Measurements from ENCODE around the gene CAPN9.

Gene CAPN9

GRCh38 chr1:230848235-230848634 lies 101.0 kb downstream of the CAPN9 start:
- Histone ChIP-seq H3F3A (ENCODE audit: control insufficient read depth, insufficient read depth) (no peaks in the 10 kb centered on the region), H3K27ac (ENCODE audit: low read depth, low read length) (no peak overlapping the region), H3K4me1 (ENCODE audit: control insufficient read depth, low read length) (no peaks in the 10 kb centered on the region), H3K27me3 (ENCODE audit: control insufficient read depth, low read length) (no peaks in the 10 kb centered on the region), H3K9me3 (ENCODE audit: control insufficient read depth, insufficient read depth, low read length) (no peaks in the 10 kb centered on the region), H3K4me3 (ENCODE audit: low read length) (no peak overlapping the region), H4K20me1 (ENCODE audit: control insufficient read depth, insufficient read depth, low read depth, low read length) (no peaks in the 10 kb centered on the region), H3K9me2 (replicated peaks; ENCODE audit: control insufficient read depth, low read length) (no peaks in the 10 kb centered on the region), H3K79me2 (ENCODE audit: control insufficient read depth, low read length) (no peaks in the 10 kb centered on the region), H3K36me3 (ENCODE audit: control insufficient read depth, low read length) (no peaks in the 10 kb centered on the region), H3K4me2 (ENCODE audit: low read length) (no peak overlapping the region)
- no peak for TF ChIP-seq EZH2phosphoT487 (IDR thresholded peaks at IDR 0.05; ENCODE audit: borderline replicate concordance, low read length)
- TF ChIP-seq CTCF (IDR thresholded peaks at IDR 0.05; ENCODE audit: low read depth, low read length, poor library complexity, severe bottlenecking), result no peak

- H3K27me3 ChIP-seq (ENCODE audit: control insufficient read depth, low read length), result no peaks in the 10 kb centered on the region
- H4K20me1 ChIP-seq (ENCODE audit: control insufficient read depth, insufficient read depth, low read depth, low read length), result no peaks in the 10 kb centered on the region
- no peaks in the 10 kb centered on the region for H3K9me2 ChIP-seq (replicated peaks; ENCODE audit: control insufficient read depth, low read length)
- H3K4me2 ChIP-seq (ENCODE audit: low read length), result no peak overlapping the region
- H3K4me3 ChIP-seq (ENCODE audit: low read length), result no peak overlapping the region
- H3F3A ChIP-seq (ENCODE audit: control insufficient read depth, insufficient read depth), result no peaks in the 10 kb centered on the region
- H3K9me3 ChIP-seq (ENCODE audit: control insufficient read depth, insufficient read depth, low read length), result no peaks in the 10 kb centered on the region
- H3K79me2 ChIP-seq (ENCODE audit: control insufficient read depth, low read length), result no peaks in the 10 kb centered on the region
- TF ChIP-seq CTCF (IDR thresholded peaks at IDR 0.05; ENCODE audit: low read depth, low read length, poor library complexity, severe bottlenecking) (no peak), EZH2phosphoT487 (IDR thresholded peaks at IDR 0.05; ENCODE audit: borderline replicate concordance, low read length) (no peak)
- no peaks in the 10 kb centered on the region for H3K4me1 ChIP-seq (ENCODE audit: control insufficient read depth, low read length)
- H3K36me3 ChIP-seq (ENCODE audit: control insufficient read depth, low read length), result no peaks in the 10 kb centered on the region
- H3K27ac ChIP-seq (ENCODE audit: low read depth, low read length), result no peak overlapping the region
Observed at GRCh38 chr1:230849451-230850224, 102.5 kb downstream of the CAPN9 start.

GRCh38 chr1:230850547-230850946 lies 103.4 kb downstream of the CAPN9 start:
- H3K27ac ChIP-seq (ENCODE audit: low read depth, low read length), result no peak overlapping the region
- H4K20me1 ChIP-seq (ENCODE audit: control insufficient read depth, insufficient read depth, low read depth, low read length), result no peaks in the 10 kb centered on the region
- TF ChIP-seq CTCF (IDR thresholded peaks at IDR 0.05; ENCODE audit: low read depth, low read length, poor library complexity, severe bottlenecking) (no peak), EZH2phosphoT487 (IDR thresholded peaks at IDR 0.05; ENCODE audit: borderline replicate concordance, low read length) (no peak)
- no peaks in the 10 kb centered on the region for H3F3A ChIP-seq (ENCODE audit: control insufficient read depth, insufficient read depth)
- no peak overlapping the region for H3K4me2 ChIP-seq (ENCODE audit: low read length)
- H3K27me3 ChIP-seq (ENCODE audit: control insufficient read depth, low read length), result no peaks in the 10 kb centered on the region
- no peaks in the 10 kb centered on the region for H3K36me3 ChIP-seq (ENCODE audit: control insufficient read depth, low read length)
- no peaks in the 10 kb centered on the region for H3K4me1 ChIP-seq (ENCODE audit: control insufficient read depth, low read length)
- H3K79me2 ChIP-seq (ENCODE audit: control insufficient read depth, low read length), result no peaks in the 10 kb centered on the region
- no peak overlapping the region for H3K4me3 ChIP-seq (ENCODE audit: low read length)
- H3K9me3 ChIP-seq (ENCODE audit: control insufficient read depth, insufficient read depth, low read length), result no peaks in the 10 kb centered on the region
- H3K9me2 ChIP-seq (replicated peaks; ENCODE audit: control insufficient read depth, low read length), result no peaks in the 10 kb centered on the region
